Keratinocyte (primary cell): Measurements from ENCODE around the gene TMEM120B. TPM values are rescaled to one million over a fixed set of nuclear protein-coding genes. Genes with fewer than 3 reads are reported as not detected.

Experiments used
- DNase-seq: peaks from one replicate; pipeline ENCODE4 v3.0.0-alpha.2; 2011; ENCODE audit warnings: low read depth, missing footprints, low spot score
- FAIRE-seq: peaks from 2 replicates; lab custom pipeline; 2011; peaks lifted over from hg19 to GRCh38; lab: Jason Lieb, UNC
- H2AFZ ChIP-seq: 2 replicates; pipeline ENCODE4 v1.6.0; 2012; ENCODE audit warnings: low read length, control low read depth, inconsistent platforms; ENCODE audit not compliant: control insufficient read depth
- H3K27ac ChIP-seq: 2 replicates; pipeline ENCODE4 v1.5.1; 2011; ENCODE audit warnings: low read length; ENCODE audit not compliant: control insufficient read depth, insufficient read depth
- H3K27me3 ChIP-seq: 3 replicates; pipeline ENCODE4 v1.6.0; 2011; ENCODE audit warnings: low read length; ENCODE audit not compliant: control insufficient read depth, insufficient read depth; ENCODE audit errors: extremely low read depth
- H3K36me3 ChIP-seq, 2 experiments: 2 replicates in 1 of 2; 3 replicates in 1 of 2; pipeline ENCODE4 v1.5.1; 2011; ENCODE audit warnings: low read length in 2 of 2, mild to moderate bottlenecking in 1 of 2; ENCODE audit not compliant: control insufficient read depth in 2 of 2, insufficient read depth in 2 of 2; ENCODE audit errors: extremely low read depth in 1 of 2
- H3K4me1 ChIP-seq: 3 replicates; pipeline ENCODE4 v1.5.1; 2011; ENCODE audit warnings: low read length; ENCODE audit not compliant: control insufficient read depth, insufficient read depth; ENCODE audit errors: extremely low read depth
- H3K4me2 ChIP-seq: 3 replicates; pipeline ENCODE4 v1.6.0; 2011; ENCODE audit warnings: low read depth, low read length; ENCODE audit not compliant: control insufficient read depth, insufficient read depth; ENCODE audit errors: extremely low read depth
- H3K4me3 ChIP-seq, 3 experiments: fragments of 200-600 bp in 1 of 3; sonication (generic) in 1 of 3; 2 replicates in 2 of 3; 3 replicates in 1 of 3; pipeline ENCODE4 v1.5.1; 2011 to 2016; ENCODE audit warnings: low read length in 3 of 3, mild to moderate bottlenecking in 3 of 3, control low read depth in 2 of 3, inconsistent platforms in 1 of 3, low read depth in 1 of 3, mixed read lengths in 1 of 3, mixed run types in 1 of 3, moderate library complexity in 1 of 3; ENCODE audit not compliant: control insufficient read depth in 2 of 3, insufficient read depth in 2 of 3; ENCODE audit errors: extremely low read depth in 1 of 3
- H3K79me2 ChIP-seq: 2 replicates; pipeline ENCODE4 v1.6.0; 2012; ENCODE audit warnings: low read length; ENCODE audit not compliant: control insufficient read depth, insufficient read depth
- H3K9ac ChIP-seq: 3 replicates; pipeline ENCODE4 v1.6.0; 2011; ENCODE audit warnings: low read length; ENCODE audit not compliant: control insufficient read depth, insufficient read depth; ENCODE audit errors: extremely low read depth
- H3K9me1 ChIP-seq: 3 replicates; pipeline ENCODE4 v1.6.0; 2011; ENCODE audit warnings: low read length; ENCODE audit not compliant: control insufficient read depth, insufficient read depth; ENCODE audit errors: extremely low read depth
- H3K9me3 ChIP-seq: 2 replicates; pipeline ENCODE4 v1.5.1; 2012; ENCODE audit warnings: low read depth, low read length; ENCODE audit not compliant: control insufficient read depth
- H4K20me1 ChIP-seq: 3 replicates; pipeline ENCODE4 v1.6.0; 2011; ENCODE audit warnings: low read length; ENCODE audit not compliant: control insufficient read depth, insufficient read depth; ENCODE audit errors: extremely low read depth
- CTCF ChIP-seq, 3 experiments: IDR thresholded peaks in 1 of 3; conservative IDR thresholded peaks in 1 of 3; optimal IDR thresholded peaks in 1 of 3; 2 replicates in 2 of 3; 3 replicates in 1 of 3; pipeline versions ENCODE3 to v1.5.1; 2011; ENCODE audit warnings: low read length in 3 of 3, mild to moderate bottlenecking in 3 of 3, moderate library complexity in 2 of 3, control low read depth in 1 of 3, inconsistent platforms in 1 of 3; ENCODE audit not compliant: insufficient read depth in 2 of 3; ENCODE audit errors: extremely low read depth in 1 of 3
- EZH2 ChIP-seq: IDR thresholded peaks from one replicate; pipeline ENCODE4 v1.6.1; 2012; ENCODE audit warnings: inconsistent platforms, mild to moderate bottlenecking, low read length, moderate library complexity
- dilution Hi-C: fragments of 300-500 bp; cut with MboI; formaldehyde crosslinking; loops from one replicate; pipeline ENCODE4 v1.7.0; 2020; ENCODE audit warnings: low sequenced_read_pairs; ENCODE audit not compliant: extremely low pct_ligation_motif_present
- polyA plus RNA-seq, 5 experiments: library from polyadenylated mRNA; depleted of rRNA in 3 of 5; stranded (reverse) in 3 of 5; stranded (forward) in 1 of 5; unstranded in 1 of 5; fragments of >200 nt; gene quantifications; 1 replicate in 1 of 5; 2 replicates in 3 of 5; 3 replicates in 1 of 5; pipeline versions ENCODE4 v1.2.1 to v1.2.3, GENCODE V29; 2011 to 2012; ENCODE audit warnings: missing spikeins in 2 of 5, low read depth in 1 of 5, low replicate concordance in 1 of 5

TMEM120B gene
- polyA plus RNA-seq, 1 donor (not counting 4 experiments of a cell fraction or from before 2014, with no cell fraction given), result 6.9 TPM

DNA sequence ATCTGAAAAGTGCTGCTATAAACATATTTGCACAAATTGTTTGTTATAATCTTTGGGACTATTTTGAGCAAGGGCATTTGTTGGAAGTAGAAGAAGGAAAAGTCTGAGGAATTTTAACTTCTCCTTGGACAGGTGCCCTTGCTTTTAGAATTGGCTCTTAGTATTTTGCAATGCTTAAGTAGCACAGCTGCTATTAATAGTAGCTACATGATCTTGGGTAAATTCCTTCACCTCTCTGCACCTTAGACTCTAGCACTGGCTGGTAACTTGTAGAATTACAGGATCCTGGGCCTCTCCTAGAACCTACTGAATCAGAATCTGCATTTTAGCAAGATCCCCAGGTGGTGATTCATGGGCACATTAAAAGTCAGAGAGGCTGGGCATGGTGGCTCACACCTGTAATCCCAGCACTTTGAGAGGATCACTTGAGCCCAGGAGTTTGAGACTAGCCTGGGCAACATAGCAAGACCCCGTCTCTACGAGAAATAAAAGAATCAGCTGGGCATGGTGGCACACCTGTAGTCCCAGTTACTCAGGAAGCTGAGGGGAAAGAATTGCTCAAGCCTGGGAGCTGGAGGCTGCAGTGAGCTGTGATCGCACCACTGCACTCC is 10.8 kb upstream of the TMEM120B start:
- H3K4me3 ChIP-seq, result no peak overlapping the region

DNA sequence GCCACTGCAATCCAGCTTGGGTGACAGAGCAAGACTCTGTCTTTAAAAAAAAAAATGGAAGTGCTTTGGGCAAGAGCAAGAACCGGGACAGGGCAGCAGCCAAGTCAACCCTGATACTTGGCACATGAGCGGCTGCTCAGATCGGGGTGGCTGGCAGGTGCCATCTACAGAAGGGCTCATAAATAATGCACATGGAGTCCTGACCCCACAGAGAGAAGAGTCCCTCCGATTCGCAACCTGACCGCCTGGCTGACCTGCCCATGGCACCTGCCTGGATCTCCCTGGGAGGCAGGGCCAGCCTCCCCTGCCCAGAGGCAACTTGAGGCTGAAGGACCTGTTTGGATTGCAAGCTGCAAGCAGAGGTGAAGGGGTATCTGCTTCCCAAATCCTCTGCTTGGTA is 9.6 kb upstream of the TMEM120B start:
- Histone ChIP-seq H2AFZ (no peak overlapping the region), H3K27ac (no peak overlapping the region), H3K9me3 (no peaks in the 10 kb centered on the region), H3K79me2 (no peaks in the 10 kb centered on the region), H3K9me1 (no peaks in the 10 kb centered on the region), H4K20me1 (no peaks in the 10 kb centered on the region), H3K4me3 (no peak overlapping the region), H3K9ac (no peak overlapping the region), H3K4me2 (no peak overlapping the region), H3K4me1 (no peaks in the 10 kb centered on the region), H3K27me3 (no peaks in the 10 kb centered on the region), H3K36me3 (no peaks in the 10 kb centered on the region)
- no peak for FAIRE-seq
- TF ChIP-seq EZH2, result no peak
- TF ChIP-seq CTCF (optimal IDR thresholded peaks at IDR 0.05 in 1 of 3, IDR thresholded peaks at IDR 0.05 in 1 of 3, conservative IDR thresholded peaks at IDR 0.05 in 1 of 3; ENCODE audit: extremely low read depth in 1 of 3, insufficient read depth in 2 of 3, low read length in 3 of 3), result no peak
- dilution Hi-C loops, result no loop called here
- DNase-seq, result no peak

More for the DNA sequence above, 10.8 kb upstream of the TMEM120B start:
- H3K36me3 ChIP-seq, result no peaks in the 10 kb centered on the region
- DNase-seq, result no peak
- H3K9me3 ChIP-seq, result no peaks in the 10 kb centered on the region
- H3K9ac ChIP-seq, result no peak overlapping the region
- no peaks in the 10 kb centered on the region for H3K9me1 ChIP-seq
- no peak overlapping the region for H3K4me2 ChIP-seq
- dilution Hi-C loops, result no loop called here
- no peaks in the 10 kb centered on the region for H3K79me2 ChIP-seq
- no peak overlapping the region for H2AFZ ChIP-seq
- TF ChIP-seq CTCF (optimal IDR thresholded peaks at IDR 0.05 in 1 of 3, IDR thresholded peaks at IDR 0.05 in 1 of 3, conservative IDR thresholded peaks at IDR 0.05 in 1 of 3; ENCODE audit: extremely low read depth in 1 of 3, insufficient read depth in 2 of 3, low read length in 3 of 3), result no peak
- TF ChIP-seq EZH2, result no peak
- no peaks in the 10 kb centered on the region for H3K4me1 ChIP-seq
- FAIRE-seq, result no peak
- no peak overlapping the region for H3K27ac ChIP-seq
- no peaks in the 10 kb centered on the region for H3K27me3 ChIP-seq
- no peaks in the 10 kb centered on the region for H4K20me1 ChIP-seq
